Esophagus muscularis mucosa (tissue), 4 donors: ENCODE measurements around the gene ARHGAP31. TPM values are rescaled to one million over a fixed set of nuclear protein-coding genes. Genes with fewer than 3 reads are reported as not detected.
A peak's percentile ranks its signal among the peaks of the same experiment; 100 is the strongest.

Experiments used
- DNase-seq: peaks from one replicate; pipeline ENCODE4 v3.0.0-alpha.2; 2017; ENCODE audit errors: extremely low spot score
- H3K27ac ChIP-seq, 4 donors: fragments of 200-600 bp; sonication (generic); replicated peaks in 1 of 4; 1 replicate in 3 of 4; 2 replicates in 1 of 4; pipeline ENCODE4 v1.5.1; 2016 to 2019; ENCODE audit warnings: mild to moderate bottlenecking in 1 of 4
- H3K27me3 ChIP-seq, 4 donors: fragments of 200-600 bp; sonication (generic); one replicate each; pipeline versions ENCODE4 v1.5.1 to v1.6.0; 2016 to 2019
- H3K36me3 ChIP-seq, 4 donors: fragments of 200-600 bp; sonication (generic); one replicate each; pipeline ENCODE4 v1.5.1; 2016 to 2019
- H3K4me1 ChIP-seq, 4 donors: fragments of 200-600 bp; sonication (generic); one replicate each; pipeline ENCODE4 v1.5.1; 2016 to 2019
- H3K4me3 ChIP-seq, 4 donors: fragments of 200-600 bp; sonication (generic); 1 replicate in 2 of 4; 2 replicates in 2 of 4; pipeline ENCODE4 v1.5.1; 2016 to 2019; ENCODE audit warnings: mild to moderate bottlenecking in 4 of 4, moderate library complexity in 1 of 4
- H3K9me3 ChIP-seq, 4 donors: fragments of 200-600 bp; sonication (generic); 1 replicate in 3 of 4; 2 replicates in 1 of 4; pipeline ENCODE4 v1.5.1; 2016 to 2019
- CTCF ChIP-seq, 3 experiments: fragments of 200-600 bp in 2 of 3; fragments of 450-650 bp in 1 of 3; sonication (generic) in 2 of 3; IDR thresholded peaks; one replicate each; pipeline ENCODE4 v1.5.1; 2017 to 2019; ENCODE audit warnings: antibody characterized with exemption in 3 of 3, mild to moderate bottlenecking in 2 of 3, moderate library complexity in 1 of 3
- EP300 ChIP-seq: sonication (generic); formaldehyde crosslinking; IDR thresholded peaks from one replicate; pipeline ENCODE4 v1.6.1; 2017; ENCODE audit warnings: antibody characterized with exemption
- POLR2A ChIP-seq: fragments of 450-650 bp; IDR thresholded peaks from one replicate; pipeline ENCODE4 v1.6.1; 2017; ENCODE audit warnings: antibody characterized with exemption, moderate library complexity, mild to moderate bottlenecking, low read depth
- POLR2AphosphoS5 ChIP-seq, 2 donors: sonication (generic); formaldehyde crosslinking; IDR thresholded peaks; one replicate each; pipeline ENCODE4 v1.6.1; 2017; ENCODE audit warnings: antibody characterized with exemption in 2 of 2
- WGBS: methylation state at CpG from one replicate; pipeline ENCODE4 v1.1.5; 2018; 5-methylcytosine and 5-hydroxymethylcytosine counted together
- intact Hi-C: fragments of 100-400 bp; cut with DNase I; formaldehyde crosslinking; loops from one replicate; pipeline ENCODE4 v1.15.1; 2023
- total RNA-seq, 4 donors: library from RNA; depleted of rRNA; stranded (reverse); fragments of >200 nt; gene quantifications; one replicate each; pipeline versions ENCODE4 v1.1.0 to v1.2.1, GENCODE V29; 2016

ARHGAP31 gene
- total RNA-seq, 4 donors from 2014 or later, result 14.5 to 25.9 (median 23.1) TPM

- Histone ChIP-seq H3K4me3 (peak overlapping the region; percentile 75 to 90 (median 86)), H3K4me1 (peaks cover 33 to 43% (median 41%) of the 10 kb centered on the region in 4 donors), H3K27me3 (no peaks in the 10 kb centered on the region), H3K27ac (peak overlapping the region; percentile 88 to 95 (median 94)), H3K9me3 (no peaks in the 10 kb centered on the region), H3K36me3 (peaks cover 0 to 8% (median 4%) of the 10 kb centered on the region in 4 donors)
- intact Hi-C loops, result loop anchor here (10.0 kb wide), 1 partner anchor 172 kb away; the partner anchor contains the start of genes POGLUT1 and TMEM39A
- WGBS, result 25% methylated on average over 4 of the region's 4 CpGs
- no peak for DNase-seq
- TF ChIP-seq EP300, result no peak
- no peak for TF ChIP-seq POLR2AphosphoS5 (IDR thresholded peaks at IDR 0.05)
- TF ChIP-seq POLR2A, result no peak
- TF ChIP-seq CTCF (IDR thresholded peaks at IDR 0.05), result no peak
These were observed 895 bp upstream of the ARHGAP31 start for GRCh38 chr3:119293105-119293870.

DNA sequence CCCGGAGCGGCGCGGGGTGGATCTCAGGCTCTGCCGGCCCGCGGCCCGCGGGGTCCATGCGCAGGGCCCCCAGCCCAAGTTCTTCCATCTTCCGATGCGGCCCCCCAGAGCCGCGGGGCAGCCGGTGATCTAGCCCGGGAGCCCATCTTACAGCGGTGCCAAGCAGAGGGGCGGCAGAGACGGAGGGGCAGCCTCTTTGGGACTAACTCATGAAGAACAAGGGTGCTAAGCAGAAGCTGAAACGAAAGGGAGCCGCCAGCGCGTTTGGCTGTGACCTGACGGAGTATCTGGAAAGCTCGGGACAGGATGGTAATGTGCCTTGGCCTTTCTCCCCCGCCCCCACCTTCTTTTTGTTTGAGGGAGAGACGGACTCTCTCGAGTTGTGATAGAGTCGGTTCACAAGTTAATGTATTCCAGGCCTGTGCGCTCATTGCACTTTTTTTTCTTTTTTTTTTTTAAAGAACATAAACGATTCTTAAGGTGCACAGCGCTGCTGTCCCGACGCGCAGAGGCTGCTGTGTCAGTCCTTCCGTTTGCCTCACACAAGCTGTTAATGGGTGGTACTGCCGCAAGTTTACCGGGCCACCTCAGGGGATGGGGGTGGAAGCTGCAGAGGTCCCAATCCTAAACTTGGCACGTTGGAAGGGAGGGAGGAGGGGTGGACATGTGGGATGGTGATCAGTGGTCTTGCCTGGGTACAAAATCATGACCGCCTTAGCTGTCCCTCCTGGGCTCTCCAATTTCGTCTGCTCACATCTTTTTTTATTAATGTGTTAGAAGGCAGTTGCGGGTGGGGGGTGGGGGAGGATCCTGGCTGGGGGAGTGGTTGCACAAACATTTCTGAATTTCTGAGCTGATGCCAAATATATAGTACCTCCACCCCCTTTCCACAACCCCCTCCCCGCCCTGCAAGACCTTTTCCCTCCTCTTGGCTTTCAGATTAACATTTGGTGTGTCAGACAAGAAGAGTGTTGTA, 801 bp downstream of the ARHGAP31 start:
- H3K36me3 ChIP-seq, result peaks cover 0 to 21% (median 4%) of the 10 kb centered on the region in 4 donors
- intact Hi-C loops, result loop anchor here (2.0 to 10.0 kb wide), 2 partner anchors 28 to 170 kb away; partner anchors contain the start of genes POGLUT1 and TMEM39A
- peak overlapping the region; percentile 88 to 95 (median 94) for H3K27ac ChIP-seq
- DNase-seq, result peak; percentile 92
- TF ChIP-seq CTCF (IDR thresholded peaks at IDR 0.05) (no peak), POLR2AphosphoS5 (IDR thresholded peaks at IDR 0.05) (peak in 1 of 2 donors; percentile 17)
- WGBS, result 0% methylated on average over 22 of the region's 43 CpGs
- H3K4me1 ChIP-seq, result peaks cover 45 to 48% (median 47%) of the 10 kb centered on the region in 4 donors
- H3K9me3 ChIP-seq, result no peaks in the 10 kb centered on the region
- no peaks in the 10 kb centered on the region for H3K27me3 ChIP-seq
- peak overlapping the region; percentile 75 to 90 (median 86) for H3K4me3 ChIP-seq

- intact Hi-C loops, result loop anchor here (2.0 to 10.0 kb wide), 2 partner anchors 27 to 169 kb away; partner anchors contain the start of genes POGLUT1 and TMEM39A
- peaks cover 0 to 26% (median 4%) of the 10 kb centered on the region in 4 donors for H3K36me3 ChIP-seq
- TF ChIP-seq POLR2AphosphoS5 (IDR thresholded peaks at IDR 0.05) (no peak), POLR2A (no peak), EP300 (no peak), CTCF (IDR thresholded peaks at IDR 0.05) (no peak)
- no peaks in the 10 kb centered on the region for H3K9me3 ChIP-seq
- DNase-seq, result peak; percentile 42
- H3K27ac ChIP-seq, result peak overlapping the region; percentile 88 to 95 (median 94)
- WGBS, result 32% methylated on average over 8 of the region's 8 CpGs
- H3K27me3 ChIP-seq, result no peaks in the 10 kb centered on the region
- H3K4me3 ChIP-seq, result peak overlapping the region; percentile 75 to 90 (median 86)
- H3K4me1 ChIP-seq, result peaks cover 50 to 57% (median 55%) of the 10 kb centered on the region in 4 donors
These were observed 1.9 kb downstream of the ARHGAP31 start for GRCh38 chr3:119295816-119296726.

GRCh38 chr3:119296727-119297122, 2.5 kb downstream of the ARHGAP31 start:
- peak overlapping the region; percentile 88 to 95 (median 94) for H3K27ac ChIP-seq
- H3K36me3 ChIP-seq, result peaks cover 0 to 26% (median 4%) of the 10 kb centered on the region in 4 donors
- H3K4me1 ChIP-seq, result peaks cover 56 to 63% (median 61%) of the 10 kb centered on the region in 4 donors
- DNase-seq, result peak; percentile 47
- H3K27me3 ChIP-seq, result no peaks in the 10 kb centered on the region
- intact Hi-C loops, result loop anchor here (10.0 kb wide), 1 partner anchor 168 kb away; the partner anchor contains the start of genes POGLUT1 and TMEM39A
- WGBS, result 66% methylated on average over 4 of the region's 4 CpGs
- TF ChIP-seq POLR2AphosphoS5 (IDR thresholded peaks at IDR 0.05) (no peak), EP300 (no peak), CTCF (IDR thresholded peaks at IDR 0.05) (no peak), POLR2A (no peak)
- peak overlapping the region; percentile 75 to 90 (median 86) for H3K4me3 ChIP-seq
- no peaks in the 10 kb centered on the region for H3K9me3 ChIP-seq
